GM23248 (cell line): ENCODE data around the gene PIGQ. TPM values are rescaled to one million over a fixed set of nuclear protein-coding genes. Genes with fewer than 3 reads are reported as not detected.
A peak's percentile ranks its signal among the peaks of the same experiment; 100 is the strongest.

Experiments used
- DNase-seq: peaks from one replicate; pipeline ENCODE4 v3.0.0-alpha.2; 2015
- H2AFZ ChIP-seq: fragments of 200-600 bp; sonication (generic); 2 replicates; pipeline ENCODE4 v1.6.1; 2016; ENCODE audit warnings: antibody characterized with exemption
- H3F3A ChIP-seq: fragments of 200-600 bp; sonication (generic); 2 replicates; pipeline ENCODE4 v1.6.1; 2016; ENCODE audit warnings: mild to moderate bottlenecking, antibody characterized with exemption, mixed run types; ENCODE audit not compliant: insufficient read depth
- H3K27ac ChIP-seq: fragments of 200-600 bp; sonication (generic); 2 replicates; pipeline ENCODE4 v1.5.1; 2016; ENCODE audit warnings: mild to moderate bottlenecking
- H3K27me3 ChIP-seq: fragments of 200-600 bp; sonication (generic); replicated peaks from 2 replicates; pipeline ENCODE4 v1.6.1; 2016; ENCODE audit warnings: mild to moderate bottlenecking; ENCODE audit not compliant: insufficient read depth
- H3K36me3 ChIP-seq: fragments of 200-600 bp; sonication (generic); 2 replicates; pipeline ENCODE4 v1.6.1; 2016; ENCODE audit warnings: low read depth, mild to moderate bottlenecking
- H3K4me1 ChIP-seq: fragments of 200-600 bp; sonication (generic); 2 replicates; pipeline ENCODE4 v1.6.1; 2016; ENCODE audit warnings: mild to moderate bottlenecking; ENCODE audit not compliant: insufficient read depth
- H3K4me2 ChIP-seq: fragments of 200-600 bp; sonication (generic); one replicate; pipeline ENCODE4 v1.6.1; 2016; ENCODE audit warnings: mild to moderate bottlenecking; ENCODE audit not compliant: unreplicated experiment
- H3K4me3 ChIP-seq: fragments of 200-600 bp; sonication (generic); 2 replicates; pipeline ENCODE4 v1.5.1; 2016; ENCODE audit warnings: mild to moderate bottlenecking
- H3K79me2 ChIP-seq: fragments of 200-600 bp; sonication (generic); 2 replicates; pipeline ENCODE4 v1.6.1; 2016; ENCODE audit warnings: mild to moderate bottlenecking; ENCODE audit not compliant: insufficient read depth
- H3K9ac ChIP-seq: fragments of 200-600 bp; sonication (generic); 2 replicates; pipeline ENCODE4 v1.6.1; 2016; ENCODE audit warnings: mild to moderate bottlenecking
- H3K9me2 ChIP-seq: fragments of 200-600 bp; sonication (generic); 2 replicates; pipeline ENCODE4 v1.6.1; 2016; ENCODE audit warnings: mixed run types, mild to moderate bottlenecking, moderate library complexity; ENCODE audit not compliant: insufficient read depth
- H3K9me3 ChIP-seq: fragments of 200-600 bp; sonication (generic); one replicate; pipeline ENCODE4 v1.6.1; 2017; ENCODE audit warnings: low read depth
- H4K20me1 ChIP-seq: fragments of 200-600 bp; sonication (generic); 2 replicates; pipeline ENCODE4 v1.6.0; 2016; ENCODE audit not compliant: insufficient read depth
- EZH2 ChIP-seq: fragments of 200-600 bp; sonication (generic); IDR thresholded peaks from 2 replicates; pipeline ENCODE4 v1.6.1; 2018; ENCODE audit warnings: antibody characterized with exemption, mild to moderate bottlenecking; ENCODE audit not compliant: insufficient read depth, poor library complexity, severe bottlenecking
- EZH2phosphoT487 ChIP-seq: fragments of 200-600 bp; sonication (generic); IDR thresholded peaks from 2 replicates; pipeline ENCODE4 v1.6.1; 2018; ENCODE audit warnings: antibody characterized with exemption, moderate library complexity, mild to moderate bottlenecking, low read depth; ENCODE audit not compliant: insufficient read depth
- WGBS, 2 experiments: methylation state at CpG; one replicate each; pipeline ENCODE4 v1.1.6; 2015 to 2017; ENCODE audit warnings: low lambda C conversion rate in 2 of 2, low coverage in 1 of 2; ENCODE audit errors: missing lambda C conversion rate in 2 of 2; 5-methylcytosine and 5-hydroxymethylcytosine counted together
- in situ Hi-C: fragments of 300-500 bp; cut with MboI; formaldehyde crosslinking; loops from 2 replicates; pipeline ENCODE4 v1.15.0; 2020
- polyA plus RNA-seq: library from polyadenylated mRNA; unstranded; fragments of >200 nt; fragmentation: Nextera tagmentation; extraction: Ambion mirVana; gene quantifications from 2 replicates; pipeline ENCODE4 v1.2.1, GENCODE V29; 2016
- total RNA-seq: library from RNA; depleted of rRNA; stranded (reverse); fragments of >200 nt; shearing (Covaris generic); gene quantifications from 2 replicates; pipeline ENCODE4 v1.2.3, GENCODE V29; 2014

The PIGQ gene
- total and polyA plus RNA-seq, 2 experiments from 2014 or later: 31.6 to 35.0 TPM

DNA sequence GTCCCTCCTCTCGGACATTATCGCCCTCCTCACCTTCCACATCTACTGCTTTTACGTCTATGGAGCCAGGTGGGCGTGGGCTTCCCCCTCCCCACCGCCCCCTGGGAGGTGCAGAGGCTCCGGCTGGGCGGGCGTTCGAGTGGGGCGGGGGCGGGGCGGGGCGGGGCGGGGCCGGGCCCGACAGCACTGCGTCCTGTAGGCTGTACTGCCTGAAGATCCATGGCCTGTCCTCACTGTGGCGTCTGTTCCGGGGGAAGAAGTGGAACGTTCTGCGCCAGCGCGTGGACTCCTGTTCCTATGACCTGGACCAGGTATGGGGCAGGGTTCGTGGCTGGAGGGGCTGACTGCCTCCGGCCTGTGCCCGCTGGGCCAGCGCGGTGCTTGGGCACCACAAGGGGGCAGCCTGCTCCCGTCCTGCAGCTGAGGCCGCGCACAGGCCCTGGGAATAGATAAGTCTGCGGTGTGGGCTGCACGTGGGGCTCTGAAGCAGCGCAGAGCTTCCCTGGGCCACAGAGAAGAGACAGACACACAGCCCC, 9.2 kb downstream of the PIGQ start:
- Histone ChIP-seq H2AFZ (no peak overlapping the region), H3K27ac (no peak overlapping the region), H3K9me2 (no peaks in the 10 kb centered on the region), H3K9ac (no peak overlapping the region), H3F3A (no peaks in the 10 kb centered on the region), H3K79me2 (no peaks in the 10 kb centered on the region), H3K27me3 (no peaks in the 10 kb centered on the region), H3K36me3 (no peaks in the 10 kb centered on the region), H3K4me1 (no peaks in the 10 kb centered on the region), H3K9me3 (no peaks in the 10 kb centered on the region), H3K4me3 (no peak overlapping the region), H3K4me2 (no peak overlapping the region), H4K20me1 (no peaks in the 10 kb centered on the region)
- peak; percentile 78 for DNase-seq
- TF ChIP-seq EZH2 (no peak), EZH2phosphoT487 (no peak)
- 52 to 57% methylated on average over 22 to 28 of the region's 34 CpGs for WGBS, 2 experiments
- in situ Hi-C loops: no loop called here

DNA sequence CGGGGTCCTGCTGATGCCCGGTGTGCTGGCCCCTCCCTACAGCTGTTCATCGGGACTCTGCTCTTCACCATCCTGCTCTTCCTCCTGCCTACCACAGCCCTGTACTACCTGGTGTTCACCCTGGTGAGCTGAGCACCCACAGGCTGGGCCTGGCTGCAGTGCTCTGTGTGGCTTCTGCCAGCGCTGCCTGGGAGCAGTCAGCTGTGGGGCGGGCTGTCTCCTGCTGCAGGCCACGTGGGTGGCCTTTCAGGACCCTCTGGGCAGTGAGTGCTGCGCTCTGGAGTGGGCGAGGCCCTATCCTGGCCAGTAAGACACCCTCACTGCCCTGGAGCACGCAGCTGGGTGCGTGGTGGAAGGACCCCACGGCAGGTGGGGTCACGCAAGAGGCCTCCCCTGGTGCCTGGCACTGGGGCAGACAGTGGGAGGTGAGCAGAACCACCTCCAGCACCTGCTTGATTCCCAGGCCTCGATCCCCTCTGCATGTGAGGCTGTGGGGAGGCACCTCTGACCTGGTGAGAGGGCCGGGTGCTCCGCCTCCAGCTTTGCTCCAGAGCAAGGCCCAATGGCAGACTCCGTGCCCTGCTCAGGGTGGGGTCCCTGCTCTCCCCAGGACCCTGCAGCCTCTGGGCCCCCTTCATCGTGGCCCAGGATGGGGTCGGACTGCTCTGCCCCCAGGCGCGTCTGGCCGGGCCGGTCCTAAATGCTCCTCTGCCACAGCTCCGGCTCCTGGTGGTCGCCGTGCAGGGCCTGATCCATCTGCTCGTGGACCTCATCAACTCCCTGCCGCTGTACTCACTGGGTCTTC, 10.6 kb downstream of the PIGQ start:
- Histone ChIP-seq H3K79me2 (no peaks in the 10 kb centered on the region), H3K4me3 (no peak overlapping the region), H3K9me2 (no peaks in the 10 kb centered on the region), H3K4me2 (no peak overlapping the region), H3K9ac (no peak overlapping the region), H2AFZ (no peak overlapping the region), H4K20me1 (no peaks in the 10 kb centered on the region), H3K27me3 (no peaks in the 10 kb centered on the region), H3F3A (no peaks in the 10 kb centered on the region), H3K36me3 (no peaks in the 10 kb centered on the region), H3K4me1 (no peaks in the 10 kb centered on the region), H3K9me3 (no peaks in the 10 kb centered on the region), H3K27ac (no peak overlapping the region)
- 90 to 91% methylated on average over 25 to 27 of the region's 27 CpGs for WGBS, 2 experiments
- in situ Hi-C loops: no loop called here
- TF ChIP-seq EZH2: no peak
- no peak for TF ChIP-seq EZH2phosphoT487
- DNase-seq: no peak

DNA sequence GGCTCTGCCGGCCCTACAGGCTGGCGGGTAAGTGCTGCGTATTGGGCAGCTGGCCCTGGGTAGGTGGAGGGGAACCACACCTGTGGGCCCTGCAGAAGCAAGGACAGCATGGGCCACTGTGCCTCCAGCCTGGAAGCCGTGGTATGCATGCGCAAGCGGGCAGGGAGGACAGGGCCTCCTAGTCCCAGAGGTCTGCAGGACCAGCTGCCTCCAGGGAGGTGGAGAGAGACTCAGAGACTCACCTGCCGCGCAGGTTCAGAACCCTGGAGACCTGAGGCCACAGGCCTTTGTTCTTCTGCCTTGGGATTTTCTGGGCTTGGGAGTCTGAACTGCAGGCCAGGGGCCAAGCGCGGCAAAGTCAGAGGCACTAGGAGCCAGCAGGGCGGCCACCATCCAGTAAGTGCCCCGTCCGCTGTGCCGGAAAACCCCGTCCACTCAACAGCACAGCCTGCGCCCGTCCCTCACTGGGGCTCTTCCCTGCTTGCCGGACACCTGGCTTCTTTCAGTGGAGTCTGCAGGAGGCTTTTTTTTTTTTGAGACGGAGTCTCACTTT, 11.3 kb downstream of the PIGQ start:
- no peaks in the 10 kb centered on the region for H3K27me3 ChIP-seq
- H3K9me2 ChIP-seq: no peaks in the 10 kb centered on the region
- H3F3A ChIP-seq: no peaks in the 10 kb centered on the region
- H3K4me1 ChIP-seq: no peaks in the 10 kb centered on the region
- H3K4me3 ChIP-seq: no peak overlapping the region
- no peaks in the 10 kb centered on the region for H3K9me3 ChIP-seq
- no peak for DNase-seq
- no peaks in the 10 kb centered on the region for H3K79me2 ChIP-seq
- no peak overlapping the region for H3K4me2 ChIP-seq
- H2AFZ ChIP-seq: no peak overlapping the region
- H3K36me3 ChIP-seq: no peaks in the 10 kb centered on the region
- no peak overlapping the region for H3K27ac ChIP-seq
- H4K20me1 ChIP-seq: no peaks in the 10 kb centered on the region
- H3K9ac ChIP-seq: no peak overlapping the region
- in situ Hi-C loops: no loop called here
- TF ChIP-seq EZH2: no peak
- TF ChIP-seq EZH2phosphoT487: no peak
- WGBS, 2 experiments: 97 to 98% methylated on average over 19 of the region's 19 CpGs

DNA sequence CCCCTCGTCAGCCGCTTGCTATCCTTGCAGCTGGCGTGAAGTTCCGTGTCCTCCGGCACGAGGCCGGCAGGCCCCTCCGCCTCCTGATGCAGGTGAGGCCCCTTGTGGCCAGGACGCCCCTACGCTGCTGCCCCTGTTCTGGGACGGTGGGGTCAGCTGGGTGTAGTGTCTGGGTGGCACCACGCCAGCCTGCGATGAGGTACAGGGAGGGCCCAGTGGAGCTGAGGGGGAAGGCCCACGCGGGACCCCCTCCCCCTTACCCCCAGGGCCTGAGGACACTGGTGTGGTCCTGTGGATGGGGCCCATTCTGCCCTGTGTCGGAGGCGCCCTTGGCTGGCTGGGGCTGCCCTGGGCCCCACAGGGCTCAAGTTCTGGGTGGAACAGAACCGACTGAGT, 12.4 kb downstream of the PIGQ start:
- Histone ChIP-seq H3K27ac (no peak overlapping the region), H3K4me3 (no peak overlapping the region), H4K20me1 (no peaks in the 10 kb centered on the region), H3F3A (no peaks in the 10 kb centered on the region), H3K9ac (no peak overlapping the region), H3K4me1 (0 out of 2 replicates have a peak, but pooled peaks cover 5% of the 10 kb centered on the region), H3K9me3 (no peaks in the 10 kb centered on the region), H3K79me2 (0 out of 2 replicates have a peak, but pooled peaks cover under 1% of the 10 kb centered on the region), H3K4me2 (no peak overlapping the region), H3K9me2 (no peaks in the 10 kb centered on the region), H2AFZ (no peak overlapping the region), H3K36me3 (no peaks in the 10 kb centered on the region), H3K27me3 (no peaks in the 10 kb centered on the region)
- WGBS, 2 experiments: 86 to 90% methylated on average over 12 to 17 of the region's 18 CpGs
- no peak for DNase-seq
- in situ Hi-C loops: no loop called here
- TF ChIP-seq EZH2 (no peak), EZH2phosphoT487 (no peak)
